Measurements from ENCODE around the gene HAX1. TPM values are rescaled to one million over a fixed set of nuclear protein-coding genes. Genes with fewer than 3 reads are reported as not detected.
A peak's percentile ranks its signal among the peaks of the same experiment; 100 is the strongest.

The HAX1 gene
- total RNA-seq, 1 donor from 2014 or later, result 132 TPM

DNA sequence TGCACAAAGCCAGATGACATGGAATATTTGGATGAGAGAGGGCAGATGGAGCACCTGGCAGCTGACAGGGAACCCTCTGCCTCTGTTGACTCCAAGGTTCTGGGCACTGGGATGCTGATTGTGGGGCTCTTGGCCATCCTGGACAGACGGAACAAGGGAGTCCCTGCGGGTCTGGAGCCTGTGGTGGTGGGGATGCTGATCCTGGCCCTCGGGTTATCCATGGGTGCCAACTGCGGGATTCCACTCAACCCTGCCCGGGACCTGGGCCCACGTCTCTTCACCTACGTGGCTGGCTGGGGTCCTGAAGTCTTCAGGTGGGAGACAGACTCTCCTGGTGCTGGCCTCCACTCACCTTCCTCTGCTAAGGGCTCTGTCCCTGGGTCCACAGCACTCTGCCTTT is 51.1 kb downstream of the HAX1 start:
- intact Hi-C loops (cut with DNase I), result no loop called here
- no peak for DNase-seq (ENCODE audit: low spot score)

DNA sequence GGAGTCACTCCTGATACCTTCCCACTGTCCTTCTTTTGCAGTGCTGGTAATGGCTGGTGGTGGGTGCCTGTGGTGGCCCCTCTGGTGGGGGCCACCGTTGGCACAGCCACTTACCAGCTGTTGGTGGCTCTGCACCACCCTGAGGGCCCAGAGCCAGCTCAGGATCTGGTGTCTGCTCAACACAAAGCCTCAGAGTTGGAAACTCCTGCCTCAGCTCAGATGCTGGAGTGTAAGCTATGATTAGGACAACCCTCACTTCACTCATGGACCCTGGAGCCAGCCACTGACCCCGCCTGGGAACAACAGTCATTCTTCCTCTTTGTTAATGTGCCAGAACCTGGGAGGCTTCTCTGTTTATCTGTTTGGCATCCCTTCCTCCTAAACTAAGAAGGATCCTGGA is 51.8 kb downstream of the HAX1 start:
- no peak for DNase-seq (ENCODE audit: low spot score)
- intact Hi-C loops (cut with DNase I), result loop anchor here (1.0 kb wide), 1 partner anchor 52 kb away; the partner anchor contains the start of gene HAX1

DNA sequence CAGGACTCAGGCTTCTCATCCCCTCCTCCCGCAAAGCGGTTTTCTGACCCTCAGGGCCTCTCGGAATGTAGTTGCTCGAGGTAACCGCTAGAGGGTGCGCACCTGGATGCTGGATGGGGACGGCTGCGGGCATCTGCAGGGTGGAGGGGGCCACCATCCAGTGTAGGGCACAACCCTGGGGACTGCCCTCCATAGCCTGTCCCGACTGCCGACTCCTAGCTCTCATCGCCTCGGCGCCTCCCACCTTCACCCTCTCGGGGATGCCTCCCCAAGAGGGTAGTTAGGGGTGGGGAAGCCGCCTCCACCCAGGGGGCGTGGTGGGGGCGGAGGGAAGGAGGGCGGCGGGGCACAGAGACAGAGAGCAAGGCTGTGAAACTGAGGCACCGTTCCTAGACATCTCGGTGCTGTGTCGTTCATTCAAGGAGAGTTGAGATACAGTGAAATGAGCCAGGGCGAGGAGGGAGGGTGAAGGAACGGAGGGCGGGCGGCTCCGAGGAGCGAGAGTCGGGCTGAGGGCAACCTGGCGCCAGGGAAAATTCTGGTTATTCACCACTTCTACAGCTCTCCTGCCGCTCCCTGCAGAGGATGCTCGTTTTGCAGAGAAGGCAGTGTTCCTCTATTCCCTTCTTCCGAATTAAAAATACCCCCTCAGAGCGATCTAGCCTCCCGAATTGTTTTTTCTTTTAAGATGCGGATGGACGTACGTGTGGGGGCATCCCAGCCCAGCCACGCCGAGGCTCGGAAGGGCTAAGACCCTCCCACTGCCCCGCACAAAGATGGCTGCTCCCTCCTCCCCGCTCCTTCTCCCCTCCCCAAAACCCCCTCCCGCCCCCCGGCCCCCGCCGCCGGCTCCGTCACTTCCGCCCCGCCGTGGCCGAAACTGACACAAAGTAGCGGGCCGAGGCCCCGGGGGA is 52.5 kb downstream of the HAX1 start, which contains the start of gene ATP8B2:
TSS of gene ATP8B2 (plus strand) at position 857 of the 914 bp plus-strand sequence. CDS start 2,617 bp downstream, outside the sequence.
- DNase-seq (ENCODE audit: low spot score), result peak; percentile 91
- intact Hi-C loops (cut with DNase I), result loop anchor here (1.0 kb wide), 1 partner anchor 53 kb away; the partner anchor contains the start of gene HAX1

Other genes starting within 250 kb of the HAX1 start
- gene NUP210L, start 117.6 kb upstream of the HAX1 start, total RNA-seq, result 0.48 TPM
- gene TPM3, start 80.5 kb upstream of the HAX1 start, total RNA-seq, result 364 TPM
- not detected for gene CFAP141, start 66.3 kb upstream of the HAX1 start, total RNA-seq
- 111 TPM for gene UBAP2L, start 51.7 kb upstream of the HAX1 start, total RNA-seq
- gene AQP10, start 48.5 kb downstream of the HAX1 start, total RNA-seq, result 0.70 TPM
- 22.5 TPM for gene ATP8B2, start 52.9 kb downstream of the HAX1 start, total RNA-seq
- 5.2 TPM for gene IL6R, start 132.7 kb downstream of the HAX1 start, total RNA-seq
- gene TDRD10, start 229.6 kb downstream of the HAX1 start, total RNA-seq, result 5.0 TPM
- gene SHE, start 229.8 kb downstream of the HAX1 start, total RNA-seq, result 16.8 TPM

Data from cardiac septum (tissue), 1 donor.